DOHH2 (cell line): Measurements from ENCODE around the gene GAD1.

Source experiments
- EZH2phosphoT487 ChIP-seq: fragments of 200-600 bp; sonication (generic); IDR thresholded peaks from 2 replicates; pipeline ENCODE4 v1.6.1; 2017; ENCODE audit warnings: borderline replicate concordance, mild to moderate bottlenecking, antibody characterized with exemption, low read length, moderate library complexity, mixed read lengths
- TF ChIP-seq, protein P1 (sequence below): fragments of 200-600 bp; sonication (generic); IDR thresholded peaks from one replicate; pipeline ENCODE4 v1.5.1; 2014; ENCODE audit warnings: antibody characterized with exemption, mild to moderate bottlenecking, low read depth, low read length; ENCODE audit not compliant: poor library complexity, severe bottlenecking

GRCh38 chr2:170783549-170783948, 33.1 kb upstream of the GAD1 start:
- TF ChIP-seq, protein P1, sequence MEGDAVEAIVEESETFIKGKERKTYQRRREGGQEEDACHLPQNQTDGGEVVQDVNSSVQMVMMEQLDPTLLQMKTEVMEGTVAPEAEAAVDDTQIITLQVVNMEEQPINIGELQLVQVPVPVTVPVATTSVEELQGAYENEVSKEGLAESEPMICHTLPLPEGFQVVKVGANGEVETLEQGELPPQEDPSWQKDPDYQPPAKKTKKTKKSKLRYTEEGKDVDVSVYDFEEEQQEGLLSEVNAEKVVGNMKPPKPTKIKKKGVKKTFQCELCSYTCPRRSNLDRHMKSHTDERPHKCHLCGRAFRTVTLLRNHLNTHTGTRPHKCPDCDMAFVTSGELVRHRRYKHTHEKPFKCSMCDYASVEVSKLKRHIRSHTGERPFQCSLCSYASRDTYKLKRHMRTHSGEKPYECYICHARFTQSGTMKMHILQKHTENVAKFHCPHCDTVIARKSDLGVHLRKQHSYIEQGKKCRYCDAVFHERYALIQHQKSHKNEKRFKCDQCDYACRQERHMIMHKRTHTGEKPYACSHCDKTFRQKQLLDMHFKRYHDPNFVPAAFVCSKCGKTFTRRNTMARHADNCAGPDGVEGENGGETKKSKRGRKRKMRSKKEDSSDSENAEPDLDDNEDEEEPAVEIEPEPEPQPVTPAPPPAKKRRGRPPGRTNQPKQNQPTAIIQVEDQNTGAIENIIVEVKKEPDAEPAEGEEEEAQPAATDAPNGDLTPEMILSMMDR: no peak
- TF ChIP-seq EZH2phosphoT487: no peak
